ENCODE data around the gene SLC4A5. TPM values are rescaled to one million over a fixed set of nuclear protein-coding genes. Genes with fewer than 3 reads are reported as not detected.
"Not testable (repeated sequence)": the region's sequence is repeated elsewhere in the genome, so short reads cannot be mapped to it uniquely, and the experiment has no call there.

Gene SLC4A5
- total RNA-seq, 6 donors from 2014 or later: 3.2 to 47.1 (median 11.0) TPM

DNA sequence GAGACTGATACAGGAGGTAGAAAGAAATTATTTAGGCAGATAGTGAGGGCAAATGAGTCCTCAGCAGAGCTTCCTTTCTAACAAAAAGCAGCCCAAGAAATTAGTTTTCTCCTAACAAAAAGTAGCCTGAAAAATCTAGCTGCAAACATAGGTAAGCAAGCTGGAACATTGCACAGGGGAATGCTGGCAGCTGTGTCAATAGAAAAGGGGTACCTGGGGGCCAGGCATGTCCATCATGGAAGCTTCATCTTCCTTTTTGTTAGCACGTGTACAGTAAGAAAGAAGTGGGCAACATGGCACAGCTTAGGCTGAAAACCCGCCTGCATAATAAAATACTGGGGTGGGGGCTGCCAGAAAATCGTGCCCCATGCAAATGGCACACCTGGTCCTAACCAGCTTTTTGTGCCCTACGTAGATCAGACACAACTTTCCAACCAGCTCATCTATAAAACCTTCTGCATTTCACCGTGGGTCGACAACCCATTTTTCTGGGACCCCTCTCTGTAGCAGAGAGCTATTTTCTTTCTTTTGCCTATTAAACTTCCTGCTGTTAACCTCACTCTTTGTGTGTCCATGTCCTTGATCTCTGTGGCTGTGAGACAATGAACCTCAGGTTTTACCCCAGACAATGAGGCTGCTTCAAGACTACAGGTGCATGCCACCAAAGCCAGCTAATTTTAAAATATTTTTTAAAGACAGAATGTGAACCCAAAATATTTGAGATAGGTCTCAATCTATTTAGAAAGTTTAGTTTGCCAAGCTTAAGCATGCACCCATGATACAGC is 151.4 kb downstream of the SLC4A5 start:
- WGBS, 2 donors: 76 to 78% methylated on average over 6 of the region's 6 CpGs
- no peaks in the 10 kb centered on the region for H3K36me3 ChIP-seq

DNA sequence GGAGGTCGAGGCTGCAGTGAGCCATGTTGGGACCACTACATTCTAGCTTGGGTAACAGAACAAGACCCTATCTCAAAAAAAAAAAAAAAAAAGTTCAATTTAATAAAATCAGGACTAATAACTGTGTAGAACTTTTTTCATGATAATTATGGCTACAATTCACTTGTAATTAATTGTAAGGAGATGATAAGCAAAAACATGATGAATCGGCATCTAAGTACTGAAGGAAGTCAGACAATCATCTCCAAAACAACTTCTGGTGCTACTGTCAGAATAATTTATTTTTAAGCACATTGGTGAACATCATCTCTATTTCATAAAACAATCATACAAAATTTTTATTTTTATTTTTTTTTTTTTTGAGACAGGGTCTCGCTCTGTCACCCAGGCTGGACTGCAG is 154.5 kb downstream of the SLC4A5 start:
- Histone ChIP-seq H3K36me3 (no peaks in the 10 kb centered on the region), H3K4me3 (no peak overlapping the region), H3K27me3 (no peaks in the 10 kb centered on the region), H3K4me1 (no peaks in the 10 kb centered on the region), H3K27ac (no peak overlapping the region), H3K9me3 (no peaks in the 10 kb centered on the region)
- TF ChIP-seq, protein P1, sequence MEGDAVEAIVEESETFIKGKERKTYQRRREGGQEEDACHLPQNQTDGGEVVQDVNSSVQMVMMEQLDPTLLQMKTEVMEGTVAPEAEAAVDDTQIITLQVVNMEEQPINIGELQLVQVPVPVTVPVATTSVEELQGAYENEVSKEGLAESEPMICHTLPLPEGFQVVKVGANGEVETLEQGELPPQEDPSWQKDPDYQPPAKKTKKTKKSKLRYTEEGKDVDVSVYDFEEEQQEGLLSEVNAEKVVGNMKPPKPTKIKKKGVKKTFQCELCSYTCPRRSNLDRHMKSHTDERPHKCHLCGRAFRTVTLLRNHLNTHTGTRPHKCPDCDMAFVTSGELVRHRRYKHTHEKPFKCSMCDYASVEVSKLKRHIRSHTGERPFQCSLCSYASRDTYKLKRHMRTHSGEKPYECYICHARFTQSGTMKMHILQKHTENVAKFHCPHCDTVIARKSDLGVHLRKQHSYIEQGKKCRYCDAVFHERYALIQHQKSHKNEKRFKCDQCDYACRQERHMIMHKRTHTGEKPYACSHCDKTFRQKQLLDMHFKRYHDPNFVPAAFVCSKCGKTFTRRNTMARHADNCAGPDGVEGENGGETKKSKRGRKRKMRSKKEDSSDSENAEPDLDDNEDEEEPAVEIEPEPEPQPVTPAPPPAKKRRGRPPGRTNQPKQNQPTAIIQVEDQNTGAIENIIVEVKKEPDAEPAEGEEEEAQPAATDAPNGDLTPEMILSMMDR (IDR thresholded peaks at IDR 0.05): no peak
- TF ChIP-seq POLR2AphosphoS5 (IDR thresholded peaks at IDR 0.05) (no peak), POLR2A (IDR thresholded peaks at IDR 0.05) (no peak), EP300 (IDR thresholded peaks at IDR 0.05) (no peak)
- DNase-seq (no peak), ATAC-seq (ENCODE audit: low FRiP score in 2 of 2) (no peak)
- 90 to 92% methylated on average over 3 of the region's 3 CpGs for WGBS, 2 donors

More for the DNA sequence above, 151.4 kb downstream of the SLC4A5 start:
- Histone ChIP-seq H3K4me3 (no peak overlapping the region), H3K27me3 (no peaks in the 10 kb centered on the region), H3K9me3 (no peaks in the 10 kb centered on the region), H3K27ac (no peak overlapping the region), H3K4me1 (no peaks in the 10 kb centered on the region)
- no peak for DNase-seq
- no peak for ATAC-seq (ENCODE audit: low FRiP score in 2 of 2)
- no peak for TF ChIP-seq POLR2AphosphoS5 (IDR thresholded peaks at IDR 0.05)
- TF ChIP-seq POLR2A (IDR thresholded peaks at IDR 0.05): no peak
- TF ChIP-seq, protein P1 (IDR thresholded peaks at IDR 0.05): no peak
- no peak for TF ChIP-seq EP300 (IDR thresholded peaks at IDR 0.05)

DNA sequence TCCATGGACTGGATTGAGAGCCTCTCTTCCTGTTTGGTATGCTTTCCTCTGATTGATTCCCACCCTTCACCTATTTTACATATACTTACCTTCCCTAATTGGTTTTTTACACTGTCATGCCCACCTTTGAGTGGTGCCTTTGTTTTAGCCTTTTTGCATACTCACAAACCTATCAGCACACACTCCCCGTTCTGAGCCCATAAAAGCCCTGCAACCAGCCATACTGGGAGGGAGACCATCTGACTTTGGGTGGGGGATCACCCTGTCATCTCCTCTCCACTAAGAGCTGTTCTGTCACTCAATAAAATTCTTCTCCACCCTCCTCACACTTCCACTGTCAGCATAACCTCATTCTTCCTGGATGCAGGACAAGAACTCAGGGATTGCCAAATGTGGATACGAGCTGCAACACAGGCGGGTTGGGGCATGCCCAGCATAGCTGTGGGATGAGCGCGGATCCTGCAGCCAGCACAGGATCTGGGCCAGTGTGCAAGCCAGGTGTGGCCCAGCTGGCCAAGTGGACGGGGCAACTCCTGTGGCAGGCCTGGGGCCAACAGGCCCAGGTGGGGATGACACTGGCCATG is 155.1 kb downstream of the SLC4A5 start:
- no peaks in the 10 kb centered on the region for H3K27me3 ChIP-seq
- ATAC-seq (ENCODE audit: low FRiP score in 2 of 2): peak; percentile 19 to 34
- no peak for TF ChIP-seq EP300 (IDR thresholded peaks at IDR 0.05)
- no peak for TF ChIP-seq POLR2AphosphoS5 (IDR thresholded peaks at IDR 0.05)
- no peak for TF ChIP-seq POLR2A (IDR thresholded peaks at IDR 0.05)
- TF ChIP-seq, protein P1 (IDR thresholded peaks at IDR 0.05): no peak
- peak in 1 of 2 donors; percentile 50 for DNase-seq
- H3K27ac ChIP-seq: no peak overlapping the region
- H3K9me3 ChIP-seq: no peaks in the 10 kb centered on the region
- no peak overlapping the region for H3K4me3 ChIP-seq
- H3K4me1 ChIP-seq: no peaks in the 10 kb centered on the region
- 63 to 94% methylated on average over 4 to 6 of the region's 6 CpGs for WGBS, 2 donors
- H3K36me3 ChIP-seq: no peaks in the 10 kb centered on the region

DNA sequence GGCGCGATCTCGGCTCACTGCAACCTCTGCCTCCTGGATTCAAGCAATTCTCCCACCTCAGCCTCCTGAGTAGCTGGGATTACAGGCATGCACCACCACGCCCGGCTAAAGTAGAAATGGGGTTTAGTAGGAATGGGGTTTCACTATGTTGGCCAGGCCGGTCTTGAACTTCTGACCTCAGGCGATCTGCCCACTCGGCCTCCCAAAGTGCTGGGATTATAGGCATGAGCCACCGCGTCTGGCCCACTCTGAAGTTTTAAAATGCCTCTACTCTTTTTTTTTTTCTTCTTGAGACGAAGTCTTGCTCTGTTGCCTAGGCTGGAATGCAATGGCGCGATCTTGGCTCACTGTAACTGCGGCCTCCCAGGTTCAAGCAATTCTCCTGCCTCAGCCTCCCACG is 156.5 kb downstream of the SLC4A5 start:
- not testable (repeated sequence) for H3K4me3 ChIP-seq; H3K36me3 ChIP-seq; H3K27me3 ChIP-seq; H3K9me3 ChIP-seq; DNase-seq; ATAC-seq (ENCODE audit: low FRiP score in 2 of 2); H3K4me1 ChIP-seq
- WGBS, 2 donors: 92 to 96% methylated on average over 15 of the region's 15 CpGs
- H3K27ac ChIP-seq: peak overlapping the region in 3 of 4 donors; percentile 64 to 83 (median 69)

DNA sequence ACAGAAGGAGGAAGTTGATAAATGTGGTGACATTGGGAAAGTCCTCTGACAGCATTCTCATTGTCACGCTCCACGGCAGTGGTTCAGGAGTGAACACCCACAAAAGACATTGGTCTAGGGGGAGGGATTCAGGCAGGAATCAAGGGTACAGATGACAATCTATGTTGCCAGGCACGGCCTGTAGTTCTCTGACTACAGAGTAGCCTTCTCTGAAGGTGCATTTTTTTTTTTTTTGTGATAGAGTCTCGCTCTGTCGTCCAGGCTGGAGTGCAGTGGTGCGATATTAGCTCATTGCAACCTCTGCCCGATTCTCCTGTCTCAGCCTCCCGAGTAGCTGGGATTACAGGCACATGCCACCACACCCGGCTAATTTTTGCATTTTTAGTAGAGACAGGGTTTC is 157.2 kb downstream of the SLC4A5 start:
- 63 to 68% methylated on average over 9 of the region's 9 CpGs for WGBS, 2 donors
- TF ChIP-seq POLR2A (IDR thresholded peaks at IDR 0.05) (peak in 1 of 4 donors; percentile 9), EP300 (IDR thresholded peaks at IDR 0.05) (no peak), POLR2AphosphoS5 (IDR thresholded peaks at IDR 0.05) (peak; percentile 38 to 59)
- TF ChIP-seq, protein P1 (IDR thresholded peaks at IDR 0.05): no peak
- DNase-seq: peak in 1 of 2 donors; percentile 75
- Histone ChIP-seq H3K27me3 (no peaks in the 10 kb centered on the region), H3K9me3 (no peaks in the 10 kb centered on the region), H3K36me3 (no peaks in the 10 kb centered on the region), H3K27ac (peak overlapping the region; percentile 40 to 83 (median 74)), H3K4me1 (no peaks in the 10 kb centered on the region), H3K4me3 (no peak overlapping the region)
- ATAC-seq (ENCODE audit: low FRiP score in 2 of 2): peak; percentile 83 to 87

Measured in upper lobe of left lung (tissue), 6 donors.